GM21360 (cell line): ENCODE data around the gene ST3GAL6.

Source experiments
- ATAC-seq: cut with Tn5 transposase; IDR thresholded peaks from one replicate; pipeline ENCODE4 v1.9.1; 2021; ENCODE audit warnings: mild to moderate bottlenecking, moderate library complexity; ENCODE audit not compliant: unreplicated experiment

Gene ST3GAL6

GRCh38 chr3:98843266-98843959 lies 80.3 kb downstream of the ST3GAL6 start:
- ATAC-seq = no peak
